LNCaP clone FGC (cell line): ENCODE results near the gene NATD1.
A peak's percentile ranks its signal among the peaks of the same experiment; 100 is the strongest.

Source experiments
- DNase-seq: peaks from one replicate; pipeline ENCODE4 v3.0.0-alpha.2; 2011; ENCODE audit warnings: low read depth
- H3K4me3 ChIP-seq: 2 replicates; pipeline ENCODE4 v1.5.1; 2011; ENCODE audit warnings: mild to moderate bottlenecking, low read depth, low read length, control low read depth
- CTCF ChIP-seq: IDR thresholded peaks from 2 replicates; pipeline ENCODE4 v1.5.1; 2012; ENCODE audit warnings: mild to moderate bottlenecking; ENCODE audit not compliant: control insufficient read depth, insufficient read depth; ENCODE audit errors: extremely low read depth

Gene NATD1

GRCh38 chr17:21214777-21215541, 38.3 kb downstream of the NATD1 start:
- DNase-seq: no peak
- TF ChIP-seq CTCF: no peak
- H3K4me3 ChIP-seq: peak overlapping the region; percentile 90

- H3K4me3 ChIP-seq: peak within 1 kb of the TSS; percentile 90
- peak; percentile 89 for DNase-seq
- TF ChIP-seq CTCF: 0 out of 2 replicates have a peak, but pooled peaks have one; percentile 5
Observed at GRCh38 chr17:21214015-21214776, 39.0 kb downstream of the NATD1 start, which contains the start of gene TMEM11. Gene TMEM11 (minus strand): TSS chr17:21214161. CDS start chr17:21214152, 9 bp downstream.

GRCh38 chr17:21213638-21214014, 39.6 kb downstream of the NATD1 start:
- DNase-seq: no peak
- TF ChIP-seq CTCF: no peak
- peak overlapping the region; percentile 90 for H3K4me3 ChIP-seq

GRCh38 chr17:21212826-21213637, 40.2 kb downstream of the NATD1 start:
- no peak for DNase-seq
- no peak for TF ChIP-seq CTCF
- H3K4me3 ChIP-seq: peak overlapping the region; percentile 90

- no peak overlapping the region; the same call in 1 of the 2 replicates for H3K4me3 ChIP-seq
Observed at GRCh38 chr17:21211825-21212479, 41.3 kb downstream of the NATD1 start.

More at GRCh38 chr17:21211825-21212479, 41.3 kb downstream of the NATD1 start:
- DNase-seq: no peak
- TF ChIP-seq CTCF: no peak
